HTR-8/SVneo (cell line): Measurements from ENCODE around the gene OGDHL.
"Not testable (repeated sequence)": the region's sequence is repeated elsewhere in the genome, so short reads cannot be mapped to it uniquely, and the experiment has no call there.

ENCODE experiments used
- DNase-seq: peaks from one replicate; pipeline ENCODE4 v3.0.0; 2011; ENCODE audit warnings: low spot score, mixed read lengths; ENCODE audit not compliant: insufficient read length
- FAIRE-seq: peaks from 2 replicates; lab custom pipeline; 2011; peaks lifted over from hg19 to GRCh38; lab: Jason Lieb, UNC

OGDHL gene

GRCh38 chr10:49761789-49762565 is at the start of gene OGDHL:
Gene OGDHL, minus strand, starts transcription at chr10:49762323. Its CDS starts 3,731 bp downstream, at chr10:49758592.
- FAIRE-seq, result peak; percentile 86
- DNase-seq, result peak; percentile 69

GRCh38 chr10:49803988-49804387 is 41.9 kb upstream of the OGDHL start:
- DNase-seq, result no peak
- FAIRE-seq, result no peak

- FAIRE-seq, result no peak
- DNase-seq, result no peak
Measured at GRCh38 chr10:49798275-49798674, 36.2 kb upstream of the OGDHL start.

GRCh38 chr10:49791100-49791499 is 29.0 kb upstream of the OGDHL start:
- FAIRE-seq (no peak), DNase-seq (no peak)

- DNase-seq (no peak), FAIRE-seq (no peak)
Measured at GRCh38 chr10:49784681-49785080, 22.6 kb upstream of the OGDHL start.

GRCh38 chr10:49783645-49784044 is 21.5 kb upstream of the OGDHL start:
- DNase-seq (no peak), FAIRE-seq (no peak)

- DNase-seq, result no peak
- FAIRE-seq, result no peak
Measured at GRCh38 chr10:49781247-49781646, 19.1 kb upstream of the OGDHL start.

GRCh38 chr10:49778197-49778596 is 16.1 kb upstream of the OGDHL start:
- DNase-seq (no peak), FAIRE-seq (no peak)

GRCh38 chr10:49776851-49777250 is 14.7 kb upstream of the OGDHL start:
- DNase-seq (no peak), FAIRE-seq (no peak)

- FAIRE-seq (no peak), DNase-seq (no peak)
Measured at GRCh38 chr10:49775014-49775413, 12.9 kb upstream of the OGDHL start.

- FAIRE-seq, result not testable (repeated sequence)
Measured at GRCh38 chr10:49772944-49773343, 10.8 kb upstream of the OGDHL start.

GRCh38 chr10:49771046-49771445 is 8.9 kb upstream of the OGDHL start:
- not testable (repeated sequence) for FAIRE-seq, DNase-seq

More at GRCh38 chr10:49772944-49773343, 10.8 kb upstream of the OGDHL start:
- not testable (repeated sequence) for DNase-seq

GRCh38 chr10:49769692-49770091 is 7.6 kb upstream of the OGDHL start:
- DNase-seq, result no peak
- FAIRE-seq, result no peak

GRCh38 chr10:49768731-49769130 is 6.6 kb upstream of the OGDHL start:
- FAIRE-seq, result no peak
- DNase-seq, result no peak

- DNase-seq, result no peak
Measured at GRCh38 chr10:49768329-49768728, 6.2 kb upstream of the OGDHL start.

GRCh38 chr10:49767752-49768151 is 5.6 kb upstream of the OGDHL start:
- no peak for FAIRE-seq
- DNase-seq, result no peak

More at GRCh38 chr10:49768329-49768728, 6.2 kb upstream of the OGDHL start:
- FAIRE-seq, result no peak

GRCh38 chr10:49766484-49766883 is 4.4 kb upstream of the OGDHL start:
- FAIRE-seq (no peak), DNase-seq (no peak)

- DNase-seq (no peak), FAIRE-seq (no peak)
Measured at GRCh38 chr10:49762566-49762877, 399 bp upstream of the OGDHL start.

GRCh38 chr10:49761201-49761788 is 828 bp downstream of the OGDHL start:
- no peak for DNase-seq
- no peak for FAIRE-seq

- DNase-seq (no peak), FAIRE-seq (no peak)
Measured at GRCh38 chr10:49760789-49761188, 1.3 kb downstream of the OGDHL start.

- FAIRE-seq (no peak), DNase-seq (no peak)
Measured at GRCh38 chr10:49759787-49760551, 2.2 kb downstream of the OGDHL start.
